Measurements from ENCODE around the gene KLF9. TPM values are rescaled to one million over a fixed set of nuclear protein-coding genes. Genes with fewer than 3 reads are reported as not detected.

KLF9 gene
- total RNA-seq, 1 experiment from 2014 or later: 4.4 TPM

DNA sequence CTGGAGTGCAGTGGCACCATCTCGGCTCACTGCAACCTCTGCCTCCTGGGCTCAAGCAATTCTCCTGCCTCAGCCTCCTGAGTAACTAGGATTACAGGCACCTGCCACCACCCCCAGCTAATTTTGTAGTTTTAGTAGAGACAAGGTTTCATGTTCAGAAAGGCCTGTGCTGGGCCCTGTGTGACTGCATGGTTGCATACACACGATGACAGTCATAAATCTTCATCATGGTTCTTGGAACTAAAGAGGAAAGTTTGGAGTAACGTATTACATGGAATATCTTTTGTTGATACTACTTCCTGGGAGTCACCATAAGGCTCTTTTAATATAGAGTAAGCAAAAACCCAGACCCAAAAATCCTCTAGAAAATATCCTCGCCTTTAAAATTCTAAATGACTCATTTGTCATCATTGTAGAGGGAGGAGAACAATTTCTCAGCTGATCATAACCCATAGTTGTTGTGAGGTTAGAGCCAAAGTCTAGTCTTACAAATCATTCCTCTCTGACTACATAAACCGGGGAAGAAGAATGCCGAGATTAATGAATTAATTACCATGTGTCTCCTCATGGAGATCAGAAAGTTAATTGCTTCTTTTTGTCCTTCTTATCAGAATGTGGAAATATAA lies 47.0 kb downstream of the KLF9 start:
- no peak for DNase-seq (ENCODE audit: low spot score)

DNA sequence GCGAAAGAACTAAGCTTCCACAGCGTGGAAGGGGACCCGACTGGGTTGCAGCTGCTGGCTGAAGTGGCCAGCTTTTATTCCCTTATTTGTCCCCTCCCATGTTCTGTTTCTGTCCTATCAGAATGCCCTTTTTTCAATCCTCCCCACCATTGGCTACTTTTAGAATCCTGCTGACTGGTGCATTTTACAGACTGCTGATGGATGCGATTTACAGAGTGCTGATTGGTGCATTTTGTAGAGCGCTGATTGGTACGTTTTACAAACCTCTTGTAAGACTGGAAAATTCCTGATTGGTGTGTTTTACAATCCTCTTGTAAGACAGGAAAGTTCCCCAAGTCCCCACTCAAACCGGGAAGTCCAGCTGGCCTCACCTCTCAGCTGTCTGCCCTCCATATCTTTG lies 50.7 kb downstream of the KLF9 start:
- no peak for DNase-seq (ENCODE audit: low spot score)

DNA sequence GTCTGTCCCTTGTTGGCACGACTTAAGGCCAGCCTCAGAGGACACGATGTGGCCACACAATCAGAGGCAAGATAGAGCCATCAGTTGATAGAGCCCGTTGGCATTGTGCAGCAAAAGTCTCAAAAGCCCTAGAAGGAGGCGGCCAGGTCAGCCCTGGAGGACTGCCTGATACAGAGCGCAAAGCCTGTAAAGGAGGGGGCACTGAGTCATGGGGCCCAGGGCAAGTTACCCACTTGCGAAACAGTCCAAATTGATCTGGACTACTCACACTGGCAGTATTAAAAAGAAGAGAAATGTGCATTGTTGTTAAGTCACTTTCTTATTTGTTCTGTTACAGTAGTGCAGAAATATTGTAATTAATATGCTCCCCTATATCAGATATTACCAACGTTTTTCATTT lies 51.5 kb downstream of the KLF9 start:
- no peak for DNase-seq (ENCODE audit: low spot score)

DNA sequence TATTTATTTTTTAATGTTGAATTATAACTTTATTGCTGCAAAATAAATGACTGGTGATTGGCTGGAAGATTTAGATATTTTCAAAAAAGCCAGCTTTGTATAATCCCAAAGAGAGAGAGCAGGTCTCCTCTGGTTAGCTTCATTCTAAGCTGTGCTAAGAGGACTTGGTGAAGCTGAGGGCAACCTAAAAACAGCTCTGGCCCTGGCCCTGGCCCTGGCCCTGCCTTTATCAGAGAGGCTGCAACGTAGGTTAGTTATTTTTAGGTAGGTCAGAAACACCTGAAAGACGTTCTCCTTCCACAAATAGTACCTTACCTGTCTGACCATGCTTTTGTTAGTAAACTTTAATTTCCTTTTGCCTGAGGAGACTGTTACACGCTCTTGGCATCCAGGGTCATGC lies 58.7 kb downstream of the KLF9 start:
- no peak for DNase-seq (ENCODE audit: low spot score)

DNA sequence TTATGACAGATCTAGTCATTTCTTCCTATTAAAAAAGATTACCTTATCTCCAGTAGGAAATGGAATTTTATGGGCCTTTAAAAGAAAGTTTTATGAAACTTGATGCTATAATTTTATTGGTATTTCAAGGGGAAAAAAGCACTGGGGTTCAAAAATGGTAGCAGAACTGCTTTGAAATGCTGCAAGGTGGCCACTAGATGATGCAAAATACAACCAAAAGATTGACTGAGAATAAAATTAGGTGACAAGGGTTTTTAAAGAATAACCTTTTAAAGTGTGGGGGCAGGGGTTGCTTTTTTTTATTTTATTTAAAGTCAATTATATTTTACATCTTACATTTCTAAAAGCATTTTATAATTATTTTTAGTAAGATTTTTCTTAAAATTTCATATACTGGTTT lies 61.7 kb downstream of the KLF9 start:
- no peak for DNase-seq (ENCODE audit: low spot score)

DNA sequence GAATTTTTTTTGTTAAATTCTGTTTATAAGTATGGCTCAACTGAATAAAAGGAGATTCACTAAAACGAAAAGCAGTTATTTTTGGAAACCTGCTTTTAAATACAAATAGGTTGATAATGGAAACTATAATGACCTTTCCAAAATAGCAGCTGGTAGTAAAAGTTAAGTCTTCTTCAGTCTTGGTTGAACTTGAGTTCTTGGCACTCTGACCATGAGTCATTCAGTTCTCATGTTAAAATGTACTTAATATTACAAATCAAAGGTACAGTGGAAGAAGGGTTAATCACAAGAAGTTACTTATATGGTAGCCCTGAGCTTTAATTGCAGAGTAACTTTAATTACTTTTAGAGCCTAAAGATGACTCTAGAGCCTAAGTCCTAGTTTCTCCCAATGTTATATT lies 62.1 kb downstream of the KLF9 start:
- DNase-seq (ENCODE audit: low spot score): no peak

DNA sequence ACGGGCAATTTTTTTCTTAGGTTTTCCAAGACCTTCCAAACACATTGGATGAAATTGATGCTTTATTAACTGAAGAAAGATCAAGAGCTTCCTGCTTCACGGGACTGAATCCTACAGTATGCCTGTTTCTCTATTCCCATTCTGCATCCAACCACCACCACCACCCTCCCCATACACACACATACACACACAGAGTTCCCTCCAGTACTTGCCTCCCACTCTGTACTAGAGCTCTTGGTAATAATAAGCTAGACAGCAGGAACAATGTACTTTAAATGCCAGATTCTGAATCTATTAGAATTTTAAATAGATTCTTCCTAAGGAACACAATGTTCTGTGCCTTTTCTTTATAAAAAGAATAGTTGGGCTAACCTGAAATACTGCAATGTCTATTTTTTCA lies 67.4 kb downstream of the KLF9 start:
- DNase-seq (ENCODE audit: low spot score): no peak

DNA sequence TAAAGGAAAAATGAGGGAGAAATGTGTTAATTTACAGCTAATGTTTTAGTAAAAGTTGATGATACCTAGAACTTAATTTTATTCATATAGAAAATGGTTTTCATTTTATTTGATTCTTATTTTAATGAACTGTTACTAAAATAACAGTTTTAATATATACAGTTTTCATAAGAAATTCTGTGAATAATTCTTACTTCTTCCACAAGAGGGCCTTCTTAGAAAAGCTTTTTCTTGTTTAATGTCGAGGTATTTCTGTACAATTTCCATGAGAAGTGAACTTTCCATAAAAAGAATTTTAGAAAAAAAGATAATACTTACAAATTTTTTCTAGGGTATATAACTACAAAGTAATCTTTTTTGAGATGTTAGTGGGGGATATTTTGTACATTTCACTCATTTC lies 73.9 kb downstream of the KLF9 start:
- peak; percentile 40 for DNase-seq (ENCODE audit: low spot score)

Other genes starting within 250 kb of the KLF9 start
- gene SMC5, start 155.7 kb downstream of the KLF9 start, total RNA-seq (2014; rRNA removed; shearing (Covaris generic)): 9.7 and 10.8 TPM in 2 replicates